Head of caudate nucleus (tissue), 42 donors: Measurements from ENCODE around the gene HMBS.
"Not testable (repeated sequence)": the region's sequence is repeated elsewhere in the genome, so short reads cannot be mapped to it uniquely, and the experiment has no call there.

ENCODE experiments used
- DNase-seq, 42 donors: peaks; one replicate each; pipeline versions ENCODE4 v3.0.0 to v3.0.0-alpha.2; 2020 to 2021; ENCODE audit warnings: mixed read lengths in 7 of 42
- intact Hi-C: fragments of 100-400 bp; cut with DNase I; formaldehyde crosslinking; loops from one replicate; pipeline ENCODE4 v1.15.0; 2022

HMBS gene

GRCh38 chr11:119084663-119085436 lies at the start of gene HMBS:
Gene HMBS, plus strand, starts transcription at chr11:119084881. Its CDS starts 153 bp downstream, at chr11:119085034.
- DNase-seq: peak; percentile 93 to 98 (median 97)
- intact Hi-C loops: no loop called here

GRCh38 chr11:119038884-119039283 lies 45.8 kb upstream of the HMBS start:
- DNase-seq: no peak
- intact Hi-C loops: no loop called here

GRCh38 chr11:119039471-119039870 lies 45.2 kb upstream of the HMBS start:
- intact Hi-C loops, DNase-seq: not testable (repeated sequence)

- DNase-seq: no peak
- intact Hi-C loops: no loop called here
Measured at GRCh38 chr11:119041821-119042514, 42.7 kb upstream of the HMBS start.

GRCh38 chr11:119042927-119043326 lies 41.8 kb upstream of the HMBS start:
- intact Hi-C loops: no loop called here
- DNase-seq: no peak

GRCh38 chr11:119044708-119045107 lies 40.0 kb upstream of the HMBS start:
- DNase-seq: no peak
- intact Hi-C loops: no loop called here

- DNase-seq: no peak
Measured at GRCh38 chr11:119046489-119046888, 38.2 kb upstream of the HMBS start.

GRCh38 chr11:119047205-119047604 lies 37.5 kb upstream of the HMBS start:
- intact Hi-C loops: no loop called here
- DNase-seq: no peak

More at GRCh38 chr11:119046489-119046888, 38.2 kb upstream of the HMBS start:
- intact Hi-C loops: no loop called here

- DNase-seq: no peak
- intact Hi-C loops: no loop called here
Measured at GRCh38 chr11:119048644-119049043, 36.0 kb upstream of the HMBS start.

GRCh38 chr11:119049081-119049480 lies 35.6 kb upstream of the HMBS start:
- DNase-seq: no peak
- intact Hi-C loops: no loop called here

GRCh38 chr11:119051440-119052162 lies 33.1 kb upstream of the HMBS start:
- intact Hi-C loops: no loop called here
- DNase-seq: peak in 34 of 42 donors; percentile 16 to 84 (median 54)

- no peak for DNase-seq
- intact Hi-C loops: no loop called here
Measured at GRCh38 chr11:119052163-119052814, 32.4 kb upstream of the HMBS start.

- DNase-seq: no peak
- intact Hi-C loops: no loop called here
Measured at GRCh38 chr11:119054418-119054817, 30.3 kb upstream of the HMBS start.

GRCh38 chr11:119055901-119056300 lies 28.8 kb upstream of the HMBS start:
- intact Hi-C loops: no loop called here
- peak in 5 of 42 donors; percentile 15 to 42 (median 16) for DNase-seq

GRCh38 chr11:119056421-119056999 lies 28.2 kb upstream of the HMBS start:
- DNase-seq: peak in 30 of 42 donors; percentile 7 to 46 (median 24)
- intact Hi-C loops: no loop called here

- DNase-seq: peak; percentile 95 to 99 (median 98)
- intact Hi-C loops: no loop called here
Measured at GRCh38 chr11:119057000-119057769, 27.5 kb upstream of the HMBS start, which contains the start of gene HYOU1. Gene HYOU1, minus strand, starts transcription at chr11:119057205. Its CDS starts 1,045 bp downstream, at chr11:119056160.

GRCh38 chr11:119059128-119059527 lies 25.6 kb upstream of the HMBS start:
- intact Hi-C loops: not testable (repeated sequence)

GRCh38 chr11:119061256-119061655 lies 23.4 kb upstream of the HMBS start:
- no peak for DNase-seq

More at GRCh38 chr11:119059128-119059527, 25.6 kb upstream of the HMBS start:
- DNase-seq: not testable (repeated sequence)

More at GRCh38 chr11:119061256-119061655, 23.4 kb upstream of the HMBS start:
- intact Hi-C loops: no loop called here
